ENCODE results near the gene PCYT1A. TPM values are rescaled to one million over a fixed set of nuclear protein-coding genes. Genes with fewer than 3 reads are reported as not detected.

PCYT1A gene
- total and polyA plus RNA-seq, 2 of the 13 experiments (the other 11 are each of a cell fraction or from before 2014, with no cell fraction given) = 26.4 to 45.3 TPM

- no peak for TF ChIP-seq LRRFIP1 (CRISPR knock-in tag; conservative IDR thresholded peaks at IDR 0.05)
- no peak for TF ChIP-seq ISX (CRISPR knock-in tag; conservative IDR thresholded peaks at IDR 0.05)
- no peak for TF ChIP-seq ZNF761 (CRISPR knock-in tag; conservative IDR thresholded peaks at IDR 0.05)
- no peak for TF ChIP-seq ZBTB33 (CRISPR knock-in tag; IDR thresholded peaks at IDR 0.05)
- no peak for TF ChIP-seq IRF1 (CRISPR knock-in tag; IDR thresholded peaks at IDR 0.05; ENCODE audit: low read depth)
- no peak for TF ChIP-seq MXD1 (CRISPR knock-in tag; IDR thresholded peaks at IDR 0.05)
- TF ChIP-seq ARNT2 (CRISPR knock-in tag; IDR thresholded peaks at IDR 0.05; ENCODE audit: low read depth) = no peak
- TF ChIP-seq THYN1 (CRISPR knock-in tag; IDR thresholded peaks at IDR 0.05; ENCODE audit: borderline replicate concordance, low read depth) = no peak
- no peak for TF ChIP-seq ZBTB44 (CRISPR knock-in tag; IDR thresholded peaks at IDR 0.05)
- no peak for TF ChIP-seq HIC2 (CRISPR knock-in tag; IDR thresholded peaks at IDR 0.05; ENCODE audit: low read depth)
- no peak for TF ChIP-seq ZNF121 (CRISPR knock-in tag; IDR thresholded peaks at IDR 0.05)
Measured at GRCh38 chr3:196270499-196270898, 17.0 kb downstream of the PCYT1A start (continued).
